CD4-positive, alpha-beta T cell treated with Interleukin-21 for 1 hour (primary cell): ENCODE measurements around the gene GALNT6.
"Not testable (repeated sequence)": the region's sequence is repeated elsewhere in the genome, so short reads cannot be mapped to it uniquely, and the experiment has no call there.

Experiments
- DNase-seq: peaks from one replicate; pipeline ENCODE4 v3.0.0-alpha.2; 2020

Gene GALNT6

DNA sequence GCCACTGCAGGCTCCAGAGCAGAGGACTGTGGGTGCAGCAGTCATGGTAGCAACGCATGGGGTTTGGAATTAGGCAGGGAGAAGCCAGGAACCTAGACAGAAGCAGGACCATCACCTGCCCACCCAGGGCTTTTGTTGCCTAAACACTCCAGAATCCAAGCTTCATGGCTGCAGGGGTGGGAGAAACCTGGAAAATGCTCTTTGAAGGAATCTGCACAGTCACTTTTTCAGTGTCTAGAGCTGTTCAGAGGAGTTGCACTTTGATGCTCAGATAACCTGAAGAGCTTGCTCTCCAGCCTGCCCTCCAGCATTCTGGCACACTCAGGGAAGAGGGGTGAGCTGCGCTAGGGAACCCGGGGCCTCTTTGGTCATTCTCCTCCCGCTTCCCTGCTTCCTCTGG lies 43.1 kb downstream of the GALNT6 start:
- no peak for DNase-seq

DNA sequence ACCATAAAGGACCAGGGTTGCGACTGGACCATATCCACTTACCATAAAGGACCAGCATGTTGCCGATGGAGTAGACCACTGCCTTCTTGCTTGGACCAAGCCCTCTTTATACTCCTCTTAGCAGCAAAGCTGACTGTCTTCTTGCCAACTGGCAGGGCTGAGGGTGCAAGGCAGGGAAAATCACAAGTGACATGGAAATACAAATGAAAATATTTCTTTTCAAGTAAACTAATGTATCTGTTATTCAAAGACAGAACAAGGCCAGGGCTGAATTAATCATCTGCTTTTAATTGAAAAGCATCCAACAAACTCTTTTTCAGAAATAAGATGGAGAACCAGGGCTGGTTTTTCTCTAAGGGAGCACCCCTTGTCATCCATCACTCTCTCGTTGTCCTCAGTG lies 44.6 kb downstream of the GALNT6 start, which contains the start of gene CELA1:
TSS of gene CELA1 (minus strand) at position 99 of the 400 bp plus-strand sequence. CDS start at position 58, 41 bp downstream.
- DNase-seq = no peak

DNA sequence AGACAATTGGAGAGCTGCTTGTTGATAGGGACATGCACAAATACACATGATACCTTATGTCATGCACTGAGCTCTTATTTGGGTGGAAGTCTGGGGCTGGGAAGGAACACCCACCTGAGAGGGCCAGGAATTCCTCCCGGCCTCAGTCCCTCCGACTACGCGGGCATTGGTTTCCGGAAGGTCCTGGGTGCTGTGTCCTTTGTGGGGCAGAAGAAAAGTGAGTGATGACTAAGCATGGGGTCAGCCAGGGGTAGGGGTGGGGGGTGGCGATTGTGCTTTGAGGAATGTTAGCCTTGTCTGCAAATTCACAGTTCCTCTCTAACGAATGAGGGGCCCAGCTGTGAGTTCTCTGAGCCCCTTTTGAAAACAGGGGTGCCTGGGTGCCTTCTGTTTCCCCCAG lies 45.5 kb downstream of the GALNT6 start:
- DNase-seq = no peak

DNA sequence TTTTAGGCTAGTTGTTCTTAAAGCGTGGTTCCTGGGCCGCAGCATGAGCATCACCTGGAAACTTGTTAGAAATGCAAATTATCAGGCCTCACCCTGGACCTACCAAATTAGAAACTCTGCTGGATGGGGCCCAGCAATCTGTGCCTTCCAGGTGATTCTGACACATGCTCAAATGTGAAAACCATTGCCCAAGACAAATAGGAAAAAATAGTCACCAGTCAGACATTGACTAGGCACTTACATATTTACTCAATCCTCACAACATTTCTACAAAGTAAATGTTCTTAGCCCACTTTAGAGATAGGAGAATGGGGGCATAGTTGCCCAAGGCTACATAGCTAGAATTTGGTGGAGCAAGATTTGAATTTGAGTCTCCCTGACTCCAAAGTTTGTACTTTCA lies 48.0 kb downstream of the GALNT6 start:
- DNase-seq = no peak

DNA sequence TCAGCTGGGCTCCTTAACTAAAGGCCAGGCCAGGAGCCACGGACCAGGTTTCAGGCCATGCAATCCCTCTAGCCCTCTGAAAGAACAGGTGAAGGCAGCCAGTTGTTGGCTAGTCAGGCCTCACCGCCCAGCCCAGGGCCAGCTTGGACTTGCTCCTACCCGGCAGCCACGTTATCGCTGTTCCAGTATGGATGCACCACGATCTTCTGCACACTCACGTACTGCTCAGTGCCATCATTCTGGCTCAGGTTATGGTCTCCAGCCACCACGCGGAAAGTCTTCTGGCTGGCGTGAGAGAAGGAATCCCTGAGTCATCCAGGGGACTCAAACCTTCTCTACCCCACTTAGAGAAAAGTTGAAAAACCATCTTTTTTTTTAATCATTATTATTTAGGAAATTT lies 48.8 kb downstream of the GALNT6 start:
- DNase-seq = no peak

DNA sequence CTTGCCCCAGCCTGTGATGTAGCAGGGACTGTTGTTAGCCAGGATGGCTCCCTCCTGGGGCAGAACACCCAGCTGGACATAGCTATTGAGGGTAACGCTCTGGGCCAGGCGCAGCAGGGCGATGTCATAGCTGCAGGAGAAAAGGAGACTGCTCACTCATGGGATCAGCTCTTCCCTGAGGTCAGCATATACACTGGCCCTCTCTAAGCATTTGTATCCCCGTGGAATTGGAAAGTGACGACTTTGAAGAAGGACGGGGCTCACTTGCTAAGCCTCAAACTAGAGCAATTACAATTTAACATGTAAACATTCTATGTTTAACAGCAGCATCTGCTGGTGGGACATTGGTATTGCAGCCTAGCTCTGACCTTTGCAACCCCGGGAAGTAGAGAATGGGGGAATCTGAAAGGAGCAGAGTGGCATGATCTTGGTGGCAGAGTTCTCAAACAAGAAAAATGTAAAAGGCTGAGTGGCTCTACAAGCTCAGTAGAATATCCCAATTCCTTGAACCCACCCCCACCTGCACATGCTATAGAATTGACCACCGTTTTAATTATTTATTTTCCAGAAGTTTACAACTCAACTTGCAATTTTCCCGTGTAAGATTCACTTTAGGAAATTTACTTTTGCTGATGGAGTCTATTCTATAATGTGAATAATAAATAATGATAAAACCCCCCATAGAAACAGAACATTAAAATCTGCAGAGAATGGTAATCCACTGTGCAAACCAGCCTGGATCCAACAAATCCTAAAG lies 49.8 kb downstream of the GALNT6 start:
- peak; percentile 84 for DNase-seq

DNA sequence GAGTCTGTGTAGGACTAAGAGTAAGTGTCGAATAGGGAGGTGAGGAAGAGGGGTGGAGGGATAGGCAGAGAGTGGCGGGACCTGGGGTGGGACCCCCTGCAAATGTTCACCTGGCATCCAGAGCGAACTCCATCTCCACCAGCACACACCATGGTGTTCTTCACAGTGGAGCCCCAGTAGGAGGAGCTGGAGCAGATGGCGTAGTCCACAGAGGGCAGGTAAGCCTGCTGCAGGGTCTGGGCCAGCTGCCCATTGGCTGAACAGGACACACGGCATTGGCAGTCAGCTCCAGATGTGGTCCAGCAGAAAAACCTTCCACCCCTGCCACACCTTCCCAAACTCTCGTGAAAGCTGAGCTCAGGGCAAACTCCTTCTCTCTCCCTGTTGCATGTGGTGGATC lies 51.5 kb downstream of the GALNT6 start:
- no peak for DNase-seq

DNA sequence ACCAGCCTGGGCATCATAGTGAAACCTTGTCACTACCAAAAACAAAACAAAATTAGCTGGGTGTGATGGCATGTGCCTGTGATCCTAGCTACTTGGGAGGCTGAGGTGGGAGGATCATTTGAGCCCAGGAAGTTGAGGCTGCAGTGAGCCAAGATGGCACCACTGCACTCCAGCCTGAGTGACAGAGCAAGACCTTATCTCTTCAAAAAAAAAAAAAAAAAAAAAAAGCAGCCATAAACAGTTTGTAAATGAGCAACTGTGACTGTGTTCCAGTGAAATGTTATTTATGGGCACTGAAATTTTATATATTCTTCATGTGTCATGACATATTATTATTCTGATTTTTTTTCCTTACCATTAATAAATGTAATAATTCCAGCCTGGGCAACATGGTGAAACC lies 53.9 kb downstream of the GALNT6 start:
- not testable (repeated sequence) for DNase-seq

DNA sequence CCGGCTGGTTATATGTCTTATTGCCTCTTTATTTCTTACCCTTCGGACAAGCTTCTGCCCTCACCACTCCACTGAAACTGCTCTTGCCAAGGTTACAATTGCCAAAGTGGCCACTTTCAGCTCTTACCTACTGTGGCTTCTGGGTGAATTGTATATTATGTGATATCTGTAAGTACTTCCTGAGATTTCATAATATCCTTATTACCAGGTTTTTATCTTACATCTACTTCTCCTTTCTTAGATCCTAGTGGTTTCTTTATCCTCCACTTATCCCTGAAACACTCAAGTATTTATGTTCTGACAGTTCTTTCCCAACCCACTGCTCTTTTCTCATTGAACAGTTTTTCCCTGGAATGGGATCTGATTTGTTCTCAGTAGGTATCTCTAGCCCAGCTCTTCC lies 55.3 kb downstream of the GALNT6 start:
- no peak for DNase-seq

DNA sequence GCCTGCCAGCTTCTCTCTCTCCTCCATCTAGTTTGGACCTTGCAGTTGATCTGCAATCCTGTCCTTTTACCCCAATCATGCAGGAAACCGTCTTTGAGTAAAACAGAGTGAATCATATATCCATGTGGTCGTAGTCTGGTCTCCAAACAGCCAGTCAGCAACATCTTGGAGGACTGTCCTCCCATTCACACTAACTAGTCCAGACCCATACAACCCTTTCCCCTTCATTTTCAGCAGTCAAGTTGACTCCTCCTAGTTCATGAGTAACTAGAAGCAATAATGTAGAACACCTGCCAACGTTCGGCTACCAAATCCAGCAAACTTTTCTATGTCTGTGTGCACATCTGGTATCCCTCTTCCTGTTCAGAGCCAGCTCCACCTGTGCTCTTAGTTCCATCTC lies 56.4 kb downstream of the GALNT6 start:
- DNase-seq = no peak

DNA sequence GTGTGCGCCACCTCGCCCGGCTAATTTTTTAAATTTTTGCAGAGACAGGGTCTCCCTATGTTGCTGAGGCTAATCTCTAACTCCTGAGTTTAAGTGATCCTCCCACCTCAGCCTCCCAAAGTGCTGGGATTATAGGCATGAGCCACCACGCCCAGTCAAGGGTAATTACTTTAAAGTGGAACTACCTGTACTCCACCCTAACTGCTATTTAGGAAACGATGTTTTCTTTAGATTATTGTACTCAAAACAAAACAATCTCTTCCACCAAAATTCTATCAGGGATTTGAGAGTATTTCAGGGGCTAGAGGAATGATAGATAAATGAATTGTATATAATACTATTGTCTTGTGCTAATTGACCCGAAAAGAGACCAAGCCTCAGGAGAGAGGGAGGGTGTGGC lies 57.7 kb downstream of the GALNT6 start:
- no peak for DNase-seq

DNA sequence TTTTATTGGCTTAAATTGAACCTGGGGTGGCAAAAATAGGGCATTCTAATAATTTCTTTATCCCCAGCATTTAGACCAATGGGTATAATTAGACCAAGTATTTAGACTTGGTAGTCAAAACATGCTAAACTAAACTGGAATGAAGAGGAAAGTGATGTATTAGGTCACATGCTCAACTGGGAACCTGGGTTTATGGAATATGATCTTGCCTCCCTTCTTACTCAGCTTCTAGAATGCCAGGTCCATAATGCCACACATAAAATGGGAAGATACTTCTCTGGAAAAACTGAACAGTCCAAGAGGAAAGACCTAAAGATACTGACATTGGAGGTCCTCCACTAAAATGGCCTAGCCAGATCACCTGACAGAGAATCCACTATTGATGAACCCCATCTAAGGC lies 61.0 kb downstream of the GALNT6 start:
- DNase-seq = no peak

DNA sequence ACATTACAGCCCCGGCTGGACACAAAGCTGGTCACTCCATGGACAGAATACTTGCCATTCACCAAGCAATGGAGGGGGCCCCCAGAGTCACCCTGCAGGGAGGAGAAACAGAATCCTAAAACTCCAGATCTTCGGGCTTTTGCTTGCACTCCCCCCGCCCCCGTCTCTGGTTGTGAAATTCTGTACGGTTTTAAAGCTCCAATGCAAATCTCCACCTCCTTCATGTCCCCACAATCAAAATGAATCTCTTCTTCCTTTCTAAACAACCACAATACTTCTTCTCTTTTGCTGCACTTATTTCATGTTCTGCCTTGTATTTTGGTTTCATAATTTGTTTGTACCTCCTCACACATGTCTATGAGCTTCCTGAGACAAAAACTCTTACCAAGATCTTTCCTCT lies 61.5 kb downstream of the GALNT6 start:
- DNase-seq = no peak

DNA sequence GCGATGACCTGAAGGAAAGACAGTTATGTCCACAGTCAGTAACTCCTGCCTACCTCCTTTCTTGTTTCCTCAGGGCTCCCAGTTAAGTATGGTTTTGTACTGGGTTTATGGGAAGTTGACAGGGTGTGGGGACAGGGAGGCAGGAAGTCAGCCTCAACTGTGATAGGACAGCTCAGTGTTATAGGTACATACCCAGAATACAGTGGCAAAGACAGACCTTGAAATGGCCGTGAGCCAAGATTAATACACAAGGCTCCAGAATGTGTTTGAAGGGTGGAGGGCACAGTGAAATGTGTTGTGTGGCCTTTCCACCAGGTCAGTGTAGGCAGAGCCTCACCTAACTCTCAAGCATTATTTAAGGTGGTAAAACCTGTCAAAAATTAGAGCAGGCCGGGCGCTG lies 62.6 kb downstream of the GALNT6 start:
- DNase-seq = no peak

DNA sequence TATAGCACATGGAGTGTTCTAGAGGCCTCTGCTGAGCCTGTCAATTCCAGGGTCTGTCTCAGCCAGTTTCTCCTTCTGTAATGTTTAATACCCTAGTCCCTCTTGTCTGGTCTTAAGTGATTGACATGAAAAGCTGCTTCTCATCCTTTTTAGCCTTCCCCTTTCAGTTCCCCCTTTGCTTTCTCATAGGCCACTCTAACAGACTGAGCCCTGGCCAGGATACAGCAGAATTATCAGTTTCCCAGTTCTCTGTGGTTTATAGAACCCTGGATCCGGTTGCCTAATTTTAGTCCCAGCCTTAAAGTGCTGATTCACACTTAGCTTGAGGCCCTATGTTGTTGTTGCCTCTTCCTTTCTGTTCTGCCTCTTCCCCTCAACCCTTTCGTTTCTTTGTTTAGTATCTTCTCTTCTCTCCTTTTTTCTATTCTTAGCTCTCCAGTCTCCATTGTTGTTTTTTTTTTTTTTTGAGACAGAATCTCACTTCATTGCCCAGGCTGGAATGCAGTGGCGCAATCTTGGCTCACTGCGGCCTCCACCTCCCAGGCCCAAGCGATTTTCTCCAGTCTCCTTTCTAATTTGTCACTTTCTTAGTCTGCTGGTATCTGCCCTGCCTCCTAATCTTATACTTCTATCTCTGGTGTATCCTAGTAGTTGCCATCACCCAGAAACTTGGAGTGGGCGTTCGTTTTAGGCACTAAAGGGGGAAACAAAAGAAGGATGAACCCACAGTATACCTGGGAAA lies 64.3 kb downstream of the GALNT6 start:
- peak; percentile 44 for DNase-seq

DNA sequence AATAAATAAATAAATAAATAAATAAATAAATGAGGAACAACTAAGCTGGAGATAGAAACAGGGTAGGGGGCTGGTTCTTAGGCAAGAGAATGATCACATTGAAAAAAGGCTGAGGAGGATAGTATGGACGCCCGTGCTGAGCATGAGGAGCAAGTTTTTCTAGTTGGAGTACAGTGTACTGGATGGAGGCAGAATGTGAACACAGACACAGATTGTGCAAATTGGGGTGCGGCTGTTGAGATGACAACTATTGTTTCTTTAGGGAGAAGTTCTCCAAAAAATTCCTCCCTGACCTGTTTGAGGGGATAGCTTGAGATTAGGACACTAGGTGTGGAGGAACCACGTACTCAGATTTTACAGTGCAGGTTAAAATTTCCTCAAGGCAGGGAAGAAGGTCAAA lies 66.3 kb downstream of the GALNT6 start:
- DNase-seq = no peak

DNA sequence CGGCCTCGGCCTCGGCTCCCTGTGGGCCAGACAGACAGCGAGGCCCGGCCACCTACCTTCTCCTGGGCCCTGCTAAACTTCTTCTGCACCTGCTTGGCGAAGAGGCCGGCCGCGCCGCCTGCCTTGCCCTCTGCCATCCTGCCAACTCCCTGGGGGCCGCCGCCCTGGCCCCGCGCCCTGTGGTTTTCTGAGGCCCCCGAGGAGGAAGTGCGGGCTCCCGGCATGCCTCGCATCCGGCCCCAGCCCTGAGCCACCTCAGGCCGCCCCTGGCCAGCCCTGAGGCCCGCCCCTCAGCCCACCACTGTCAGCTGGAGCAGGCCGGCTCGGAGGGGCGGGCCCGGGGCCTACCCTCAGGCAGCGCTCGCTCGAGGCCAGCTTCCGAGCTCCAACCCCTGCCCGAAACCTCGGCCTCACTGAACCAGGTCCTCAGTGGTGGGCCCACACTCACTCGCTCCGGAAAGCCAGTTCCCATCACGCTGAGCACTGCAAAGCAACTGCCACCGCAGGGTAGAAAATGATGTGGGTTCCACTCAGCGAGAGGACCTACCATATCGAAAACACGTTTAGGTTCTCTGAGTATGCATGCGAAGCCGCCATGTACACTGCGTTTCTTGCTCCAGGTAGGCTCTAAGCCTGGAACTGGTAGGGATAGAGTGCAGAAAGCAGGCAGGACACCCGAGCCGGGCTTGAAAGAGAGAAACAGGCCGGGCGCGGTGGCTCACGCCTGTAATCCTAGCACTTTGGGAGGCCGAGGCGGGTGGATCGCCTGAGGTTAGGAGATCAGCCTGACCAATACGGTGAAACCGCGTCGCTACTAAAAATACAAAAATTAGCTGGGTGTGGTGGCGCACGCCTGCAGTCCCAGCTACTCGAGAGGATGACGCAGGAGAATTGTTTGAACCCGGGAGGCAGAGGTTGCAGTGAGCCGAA lies 67.0 kb downstream of the GALNT6 start, which contains the start of gene BIN2:
TSS of gene BIN2 (minus strand) at position 209 of the 930 bp plus-strand sequence. CDS start at position 137, 72 bp downstream.
- DNase-seq = peak; percentile 75

DNA sequence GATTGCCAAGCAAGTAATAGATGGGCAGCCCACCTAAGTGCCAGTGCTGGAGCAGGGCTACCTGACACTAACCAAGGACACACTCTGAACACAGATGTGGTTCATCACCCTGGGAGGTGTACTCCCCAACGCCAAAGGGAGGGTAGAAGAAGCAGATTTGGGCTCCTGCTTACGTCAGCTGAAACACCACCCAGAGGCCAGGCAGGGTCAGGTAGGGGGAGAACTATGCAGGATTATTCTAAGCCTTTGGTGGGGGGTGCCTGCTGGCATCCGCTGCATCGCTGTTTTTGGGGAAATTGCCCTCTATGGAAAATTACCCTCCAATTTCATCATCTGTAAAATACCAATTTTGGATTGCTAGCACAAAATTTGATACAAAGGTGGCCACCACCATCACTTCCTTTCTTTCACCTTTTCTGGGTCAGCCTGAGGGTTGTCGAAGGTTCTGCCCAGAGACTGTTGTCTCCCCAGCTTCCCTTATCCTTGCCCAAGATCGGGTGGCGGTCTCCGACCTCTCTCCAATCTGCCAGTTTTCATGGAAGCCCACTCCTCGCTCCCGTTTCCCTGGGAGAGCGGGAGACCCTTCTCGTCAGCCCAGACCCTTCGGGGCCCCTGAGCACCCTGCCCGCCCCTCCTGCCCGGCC lies 67.8 kb downstream of the GALNT6 start:
- peak; percentile 79 for DNase-seq

DNA sequence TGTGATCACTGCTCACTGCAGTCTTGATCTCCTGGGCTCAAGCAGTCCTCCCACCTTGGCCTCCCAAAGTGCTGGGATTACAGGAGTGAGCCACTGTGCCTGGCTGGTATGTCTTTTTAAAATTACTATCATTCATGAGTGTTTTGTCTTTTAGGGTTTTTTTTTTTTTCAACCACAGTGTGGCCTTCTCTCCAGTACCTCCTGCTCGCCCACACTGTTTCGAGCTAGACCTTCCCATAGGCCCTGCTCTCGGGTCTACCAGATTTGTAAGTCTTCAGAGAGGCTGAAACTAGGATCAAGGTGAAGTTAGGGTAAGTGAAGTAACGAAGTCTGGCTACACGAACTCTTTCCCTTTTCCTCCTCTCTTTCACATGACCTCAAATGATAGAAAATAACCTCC lies 68.8 kb downstream of the GALNT6 start:
- no peak for DNase-seq

DNA sequence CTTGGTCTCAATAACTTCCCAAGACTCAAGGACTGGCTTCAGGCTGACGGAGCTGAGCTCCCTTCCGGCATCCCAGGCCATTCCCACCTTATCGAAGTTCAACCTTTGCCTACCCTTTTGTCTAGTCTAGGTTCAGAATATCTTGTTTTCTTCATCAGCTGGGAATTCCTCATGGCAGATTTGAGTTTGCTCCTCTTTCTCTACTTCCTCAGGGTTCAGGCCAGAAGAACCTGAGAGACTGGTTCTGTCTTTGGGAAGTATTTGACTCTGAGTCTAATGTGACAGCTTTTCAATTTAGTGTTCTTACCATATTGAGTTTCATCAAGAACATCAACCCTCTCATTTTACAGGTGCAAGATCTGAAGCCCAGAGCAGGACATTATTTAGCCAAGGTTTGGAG lies 69.3 kb downstream of the GALNT6 start:
- no peak for DNase-seq

DNA sequence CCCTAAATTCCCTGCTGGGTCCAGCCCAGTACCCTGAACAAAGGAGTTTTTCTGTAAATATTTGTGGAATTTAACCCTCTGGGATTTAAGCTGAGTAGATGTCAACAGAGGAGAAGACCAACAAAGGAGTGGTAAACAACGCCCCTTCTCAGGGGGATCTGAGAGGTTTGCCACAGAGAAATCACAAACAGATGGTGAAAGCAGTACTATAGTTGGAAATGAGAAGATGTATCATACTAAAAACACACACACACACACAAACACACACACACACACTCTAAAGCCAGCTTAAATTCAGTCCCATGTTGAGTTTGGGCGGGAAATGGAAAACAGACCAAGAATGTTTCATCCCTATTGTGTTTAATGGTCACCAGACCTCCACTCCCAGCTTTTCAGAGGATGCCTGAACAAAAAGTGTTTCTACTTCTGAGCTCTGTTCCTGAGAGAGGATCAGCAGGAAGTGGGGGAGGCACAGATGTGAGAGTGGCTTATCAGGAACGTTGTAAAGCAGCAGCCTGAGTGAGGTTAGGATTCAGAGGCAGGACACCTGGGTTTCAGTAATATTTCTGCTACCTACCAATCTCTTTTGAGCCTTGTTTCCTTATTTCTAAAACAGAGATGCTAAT lies 70.4 kb downstream of the GALNT6 start:
- peak; percentile 42 for DNase-seq

DNA sequence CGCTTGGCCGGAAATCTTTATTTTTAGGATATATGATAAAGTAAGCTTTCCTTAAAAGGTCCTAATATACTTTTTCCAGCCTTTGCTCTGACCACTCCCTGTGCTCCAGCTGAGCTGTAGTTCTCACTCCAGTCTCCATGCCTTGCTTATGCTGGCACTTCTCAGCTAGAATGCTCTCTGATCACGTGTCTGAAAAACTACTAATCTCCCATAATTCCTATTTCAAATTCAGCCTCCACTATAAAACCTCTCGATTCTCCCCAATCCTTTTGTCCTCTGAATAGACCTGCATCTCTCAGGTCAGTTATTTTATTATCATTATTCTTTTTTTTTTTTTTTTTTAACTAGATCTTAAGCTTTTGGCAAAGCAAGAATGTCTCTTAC lies 70.9 kb downstream of the GALNT6 start:
- DNase-seq = no peak
